ENCODE results near the gene ABCG4. TPM values are rescaled to one million over a fixed set of nuclear protein-coding genes. Genes with fewer than 3 reads are reported as not detected.
"Not testable (repeated sequence)": the region's sequence is repeated elsewhere in the genome, so short reads cannot be mapped to it uniquely, and the experiment has no call there.

The ABCG4 gene
- total and polyA plus RNA-seq, 2 donors (not counting 1 experiment from before 2014, with no cell fraction given): not detected

- DNase-seq (no peak), ATAC-seq (ENCODE audit: low read depth) (no peak)
- no peaks in the 10 kb centered on the region for H3K9me3 ChIP-seq (ENCODE audit: control extremely low read depth in 1 of 3, control insufficient read depth in 2 of 3, insufficient read depth in 1 of 3, low read length in 2 of 3)
- 95% methylated on average over 15 of the region's 17 CpGs for WGBS (ENCODE audit: insufficient coverage)
- H4K20me1 ChIP-seq (ENCODE audit: control insufficient read depth, insufficient read depth, low read length, poor library complexity, severe bottlenecking): no peaks in the 10 kb centered on the region
- H3K9ac ChIP-seq (ENCODE audit: low read length): no peak overlapping the region
- Mint-ChIP-seq H3K4me3 (no peak overlapping the region), H3K27ac (no peak overlapping the region), H3K9me3 (ENCODE audit: insufficient read depth) (no peaks in the 10 kb centered on the region), H3K27me3 (no peaks in the 10 kb centered on the region), H3K4me1 (peaks cover 4% of the 10 kb centered on the region)
- no peaks in the 10 kb centered on the region for H3K4me1 ChIP-seq (ENCODE audit: control insufficient read depth in 2 of 2, insufficient read depth in 2 of 2, low read length in 2 of 2)
- intact Hi-C loops (cut with micrococcal nuclease): no loop called here
- no peak overlapping the region for H2AFZ ChIP-seq (ENCODE audit: insufficient read depth, low read depth, low read length, poor library complexity, severe bottlenecking)
- H3K27me3 ChIP-seq (replicated peaks in 1 of 4; ENCODE audit: control extremely low read depth in 1 of 4, control insufficient read depth in 3 of 4, insufficient read depth in 4 of 4, low read length in 3 of 4): no peaks in the 10 kb centered on the region
- no peak overlapping the region for H3K4me2 ChIP-seq (replicated peaks; ENCODE audit: low read depth, low read length, poor library complexity, severe bottlenecking)
- no peak for TF ChIP-seq EZH2 (IDR thresholded peaks at IDR 0.05; ENCODE audit: borderline replicate concordance, insufficient read depth, low read depth, low read length, poor library complexity, severe bottlenecking)
- TF ChIP-seq CTCF (IDR thresholded peaks at IDR 0.05): no peak
- H3K27ac ChIP-seq (ENCODE audit: low read length in 2 of 2): no peak overlapping the region
- peaks cover 0 to 3% of the 10 kb centered on the region in 2 experiments for H3K36me3 ChIP-seq (replicated peaks in 1 of 2; ENCODE audit: control extremely low read depth in 1 of 2, control insufficient read depth in 1 of 2, extremely low read depth in 1 of 2, insufficient read depth in 2 of 2, low read length in 1 of 2)
- no peak overlapping the region for H3K4me3 ChIP-seq (ENCODE audit: control extremely low read depth in 1 of 5, extremely low read depth in 1 of 5, insufficient read depth in 1 of 5, low read depth in 2 of 5, low read length in 4 of 5)
- CTCF ChIA-PET: no interaction called here
- POLR2A ChIA-PET: interaction anchor here (0.6 to 0.7 kb wide), 2 partner anchors 23 to 186 kb away, joined by 3 read pairs; no protein-coding TSS in a partner anchor
- no peaks in the 10 kb centered on the region for H3K79me2 ChIP-seq (ENCODE audit: control insufficient read depth, insufficient read depth, low read length)
Observed at GRCh38 chr11:119181677-119182412, 33.0 kb downstream of the ABCG4 start.

- H3K27ac Mint-ChIP-seq; H3K27ac ChIP-seq (ENCODE audit: low read length in 2 of 2); intact Hi-C loops (cut with micrococcal nuclease); H3K4me1 Mint-ChIP-seq; H3K36me3 ChIP-seq (replicated peaks in 1 of 2; ENCODE audit: control extremely low read depth in 1 of 2, control insufficient read depth in 1 of 2, extremely low read depth in 1 of 2, insufficient read depth in 2 of 2, low read length in 1 of 2); H3K27me3 Mint-ChIP-seq; H3K4me3 Mint-ChIP-seq; H3K9ac ChIP-seq (ENCODE audit: low read length); H4K20me1 ChIP-seq (ENCODE audit: control insufficient read depth, insufficient read depth, low read length, poor library complexity, severe bottlenecking); H3K4me2 ChIP-seq (replicated peaks; ENCODE audit: low read depth, low read length, poor library complexity, severe bottlenecking); DNase-seq; H3K79me2 ChIP-seq (ENCODE audit: control insufficient read depth, insufficient read depth, low read length); H3K9me3 ChIP-seq (ENCODE audit: control extremely low read depth in 1 of 3, control insufficient read depth in 2 of 3, insufficient read depth in 1 of 3, low read length in 2 of 3); ATAC-seq (ENCODE audit: low read depth); H3K4me3 ChIP-seq (ENCODE audit: control extremely low read depth in 1 of 5, extremely low read depth in 1 of 5, insufficient read depth in 1 of 5, low read depth in 2 of 5, low read length in 4 of 5); H3K27me3 ChIP-seq (replicated peaks in 1 of 4; ENCODE audit: control extremely low read depth in 1 of 4, control insufficient read depth in 3 of 4, insufficient read depth in 4 of 4, low read length in 3 of 4); H2AFZ ChIP-seq (ENCODE audit: insufficient read depth, low read depth, low read length, poor library complexity, severe bottlenecking); H3K9me3 Mint-ChIP-seq (ENCODE audit: insufficient read depth); H3K4me1 ChIP-seq (ENCODE audit: control insufficient read depth in 2 of 2, insufficient read depth in 2 of 2, low read length in 2 of 2); POLR2A ChIA-PET: not testable (repeated sequence)
- CTCF ChIA-PET: interaction anchor here (0.6 kb wide), 1 partner anchor 13 kb away, joined by 4 read pairs; no protein-coding TSS in a partner anchor
- 83% methylated on average over 3 of the region's 9 CpGs for WGBS (ENCODE audit: insufficient coverage)
Observed at GRCh38 chr11:119184399-119184798, 35.5 kb downstream of the ABCG4 start.
